Thoracic aorta (tissue), 2 donors: ENCODE measurements around the gene GULP1. TPM values are rescaled to one million over a fixed set of nuclear protein-coding genes. Genes with fewer than 3 reads are reported as not detected.

Experiments used
- ATAC-seq: fragments of 150-250 bp; one replicate; pipeline ENCODE4 v1.8.0; 2017; ENCODE audit warnings: low read depth; ENCODE audit not compliant: insufficient number of reproducible peaks, low FRiP score
- DNase-seq: peaks from one replicate; pipeline ENCODE4 v3.0.0-alpha.2; 2020; ENCODE audit warnings: low spot score
- H3K27ac ChIP-seq, 2 donors: fragments of 200-600 bp; sonication (generic); 1 replicate in 1 of 2; 2 replicates in 1 of 2; pipeline ENCODE4 v1.5.1; 2016; ENCODE audit warnings: mild to moderate bottlenecking in 2 of 2, moderate library complexity in 2 of 2
- H3K27me3 ChIP-seq: fragments of 200-600 bp; sonication (generic); replicated peaks from 2 replicates; pipeline ENCODE4 v1.6.0; 2016; ENCODE audit warnings: mild to moderate bottlenecking; ENCODE audit not compliant: insufficient read depth
- H3K36me3 ChIP-seq: fragments of 200-600 bp; sonication (generic); one replicate; pipeline ENCODE4 v1.5.1; 2016
- H3K4me1 ChIP-seq, 2 donors: fragments of 200-600 bp; sonication (generic); 1 replicate in 1 of 2; 2 replicates in 1 of 2; pipeline versions ENCODE4 v1.5.1 to v1.6.0; 2016; ENCODE audit warnings: low read depth in 2 of 2, mild to moderate bottlenecking in 1 of 2; ENCODE audit not compliant: control insufficient read depth in 1 of 2
- H3K4me3 ChIP-seq: fragments of 200-600 bp; sonication (generic); 2 replicates; pipeline ENCODE4 v1.5.1; 2016; ENCODE audit warnings: mild to moderate bottlenecking
- H3K9me3 ChIP-seq: fragments of 200-600 bp; sonication (generic); 2 replicates; pipeline ENCODE4 v1.5.1; 2016
- CTCF ChIP-seq: fragments of 200-600 bp; sonication (generic); IDR thresholded peaks from one replicate; pipeline ENCODE4 v1.5.1; 2019; ENCODE audit warnings: antibody characterized with exemption
- total RNA-seq, 2 donors: library from RNA; depleted of rRNA; stranded (reverse); fragments of >200 nt; gene quantifications; one replicate each; pipeline versions ENCODE4 v1.1.0 to v1.2.3, GENCODE V29; 2016

The GULP1 gene
- total RNA-seq, 2 donors from 2014 or later = 64.0 to 80.9 TPM

- Histone ChIP-seq H3K4me3 (no peak overlapping the region), H3K27me3 (no peaks in the 10 kb centered on the region), H3K4me1 (peaks cover 6 to 13% of the 10 kb centered on the region in 2 donors), H3K9me3 (no peaks in the 10 kb centered on the region), H3K27ac (no peak overlapping the region), H3K36me3 (no peaks in the 10 kb centered on the region)
- no peak for TF ChIP-seq CTCF
- DNase-seq (no peak), ATAC-seq (no peak)
Observed at GRCh38 chr2:188426121-188426520, 134.4 kb downstream of the GULP1 start.

- H3K4me1 ChIP-seq = peaks cover 0 to 14% of the 10 kb centered on the region in 2 donors
- H3K9me3 ChIP-seq = no peaks in the 10 kb centered on the region
- no peak for ATAC-seq
- no peaks in the 10 kb centered on the region for H3K36me3 ChIP-seq
- H3K27ac ChIP-seq = no peak overlapping the region
- H3K27me3 ChIP-seq = no peaks in the 10 kb centered on the region
- H3K4me3 ChIP-seq = no peak overlapping the region
- TF ChIP-seq CTCF = no peak
- no peak for DNase-seq
Observed at GRCh38 chr2:188430705-188431104, 139.0 kb downstream of the GULP1 start.

- H3K4me3 ChIP-seq = no peak overlapping the region
- H3K36me3 ChIP-seq = no peaks in the 10 kb centered on the region
- DNase-seq = no peak
- H3K27ac ChIP-seq = no peak overlapping the region
- no peak for ATAC-seq
- H3K4me1 ChIP-seq = peaks cover 0 to 9% of the 10 kb centered on the region in 2 donors
- H3K9me3 ChIP-seq = no peaks in the 10 kb centered on the region
- H3K27me3 ChIP-seq = no peaks in the 10 kb centered on the region
- no peak for TF ChIP-seq CTCF
Observed at GRCh38 chr2:188434018-188434417, 142.3 kb downstream of the GULP1 start.

- H3K27ac ChIP-seq = no peak overlapping the region
- DNase-seq (no peak), ATAC-seq (no peak)
- H3K4me1 ChIP-seq = peaks cover 0 to 9% of the 10 kb centered on the region in 2 donors
- no peaks in the 10 kb centered on the region for H3K9me3 ChIP-seq
- H3K36me3 ChIP-seq = no peaks in the 10 kb centered on the region
- no peak for TF ChIP-seq CTCF
- no peak overlapping the region for H3K4me3 ChIP-seq
- H3K27me3 ChIP-seq = no peaks in the 10 kb centered on the region
Observed at GRCh38 chr2:188435115-188435514, 143.4 kb downstream of the GULP1 start.

- no peaks in the 10 kb centered on the region for H3K36me3 ChIP-seq
- no peak for TF ChIP-seq CTCF
- no peak for ATAC-seq
- H3K9me3 ChIP-seq = no peaks in the 10 kb centered on the region
- H3K4me3 ChIP-seq = no peak overlapping the region
- no peaks in the 10 kb centered on the region for H3K4me1 ChIP-seq
- no peak overlapping the region for H3K27ac ChIP-seq
- no peak for DNase-seq
- no peaks in the 10 kb centered on the region for H3K27me3 ChIP-seq
Observed at GRCh38 chr2:188437537-188437936, 145.9 kb downstream of the GULP1 start.
